Duodenal mucosa (tissue), 2 donors: ENCODE data around the gene CPEB1.
"Not testable (repeated sequence)": the region's sequence is repeated elsewhere in the genome, so short reads cannot be mapped to it uniquely, and the experiment has no call there.

Experiments used
- H3K27ac ChIP-seq: one replicate; pipeline ENCODE4 v1.7.0; 2013; ENCODE audit warnings: low read depth, low read length
- H3K27me3 ChIP-seq, 2 donors: one replicate each; pipeline ENCODE4 v1.7.0; 2013; ENCODE audit warnings: low read length in 2 of 2, control low read depth in 1 of 2; ENCODE audit not compliant: insufficient read depth in 2 of 2, control insufficient read depth in 1 of 2
- H3K36me3 ChIP-seq, 2 donors: one replicate each; pipeline ENCODE4 v1.7.0; 2013; ENCODE audit warnings: low read length in 2 of 2, control low read depth in 1 of 2; ENCODE audit not compliant: insufficient read depth in 2 of 2, control insufficient read depth in 1 of 2
- H3K4me1 ChIP-seq, 2 donors: one replicate each; pipeline ENCODE4 v1.7.0; 2013; ENCODE audit warnings: low read length in 2 of 2, control low read depth in 1 of 2; ENCODE audit not compliant: insufficient read depth in 2 of 2, control insufficient read depth in 1 of 2
- H3K4me3 ChIP-seq, 2 donors: one replicate each; pipeline ENCODE4 v1.7.0; 2013; ENCODE audit warnings: low read length in 2 of 2, low read depth in 1 of 2
- H3K9ac ChIP-seq, 2 donors: one replicate each; pipeline ENCODE4 v1.7.0; 2013; ENCODE audit warnings: low read length in 2 of 2, low read depth in 1 of 2
- H3K9me3 ChIP-seq, 2 donors: one replicate each; pipeline ENCODE4 v1.7.0; 2013; ENCODE audit warnings: low read length in 2 of 2, control low read depth in 1 of 2; ENCODE audit not compliant: control insufficient read depth in 1 of 2

Gene CPEB1

GRCh38 chr15:82500772-82501171 lies 146.4 kb downstream of the CPEB1 start:
- not testable (repeated sequence) for H3K27ac ChIP-seq, H3K4me1 ChIP-seq, H3K4me3 ChIP-seq, H3K27me3 ChIP-seq, H3K36me3 ChIP-seq, H3K9me3 ChIP-seq, H3K9ac ChIP-seq

DNA sequence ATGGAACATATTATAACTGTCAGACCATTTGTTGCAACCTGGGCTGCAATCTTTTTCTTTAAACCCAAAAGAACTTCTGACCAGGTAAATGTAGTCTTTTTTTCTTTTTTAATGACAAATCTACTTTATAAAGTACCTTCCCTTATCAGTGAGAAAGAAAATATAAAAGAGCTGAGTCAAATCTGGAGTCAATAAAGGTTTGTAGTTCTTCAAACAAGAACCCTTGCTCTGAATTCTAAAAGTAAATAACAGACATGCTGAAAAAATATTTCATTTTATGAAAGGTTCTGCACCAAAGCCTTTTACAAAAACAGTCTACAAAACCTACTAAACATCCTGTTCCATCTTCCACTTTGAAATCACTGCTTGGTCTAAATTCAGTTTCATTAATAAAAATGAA lies 149.2 kb downstream of the CPEB1 start:
- not testable (repeated sequence) for H3K36me3 ChIP-seq, H3K4me3 ChIP-seq, H3K4me1 ChIP-seq, H3K27me3 ChIP-seq, H3K9ac ChIP-seq, H3K27ac ChIP-seq, H3K9me3 ChIP-seq
